ENCODE data around the gene MT1G.
"Not testable (repeated sequence)": the region's sequence is repeated elsewhere in the genome, so short reads cannot be mapped to it uniquely, and the experiment has no call there.

Gene MT1G

DNA sequence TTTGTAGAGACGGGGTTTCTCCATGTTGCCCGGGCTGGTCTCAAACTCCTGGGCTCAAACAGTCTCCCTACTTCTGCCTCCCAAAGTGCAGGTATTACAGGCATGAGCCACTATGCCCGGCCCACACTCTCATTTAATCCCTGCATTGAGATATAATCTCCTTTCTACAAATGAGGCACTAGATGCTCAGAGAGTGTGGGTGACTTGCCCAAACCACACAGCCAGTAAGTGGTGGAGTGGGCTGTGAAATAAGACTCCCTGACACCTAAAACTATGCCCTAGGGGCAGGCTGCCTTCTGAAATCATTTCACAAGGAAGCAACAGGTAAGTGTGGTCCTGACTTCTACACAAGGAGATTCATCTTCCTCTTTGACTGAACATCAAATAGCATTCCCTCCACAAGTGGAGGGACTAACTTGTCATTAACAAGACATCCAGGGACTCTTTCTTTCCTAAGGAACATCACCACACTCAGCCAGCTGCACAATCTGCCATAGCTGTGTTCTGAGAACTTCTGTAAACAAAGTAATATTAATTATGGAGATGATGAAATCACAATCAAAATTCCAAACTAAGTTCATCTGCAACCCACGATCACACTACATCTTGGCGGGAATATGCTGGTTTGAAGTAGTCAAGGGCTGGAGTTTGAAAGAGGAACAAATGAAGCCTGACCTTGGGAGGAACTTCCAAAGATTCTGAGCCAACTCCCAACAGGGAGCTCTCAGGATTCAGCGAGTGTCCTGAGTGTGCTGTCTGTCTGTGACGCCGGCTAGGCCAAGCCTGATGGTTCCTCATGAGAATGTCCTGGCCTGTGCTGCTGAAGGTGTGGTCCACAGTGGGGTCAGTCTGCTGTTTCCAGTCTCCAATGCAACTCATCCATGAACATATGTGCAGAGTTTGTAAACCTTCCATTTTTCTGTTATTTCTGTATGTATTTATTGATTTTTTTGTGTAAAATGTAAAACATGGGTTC is 2.3 kb downstream of the MT1G start:
- not testable (repeated sequence) for DNase-seq (ENCODE audit: low read depth)

DNA sequence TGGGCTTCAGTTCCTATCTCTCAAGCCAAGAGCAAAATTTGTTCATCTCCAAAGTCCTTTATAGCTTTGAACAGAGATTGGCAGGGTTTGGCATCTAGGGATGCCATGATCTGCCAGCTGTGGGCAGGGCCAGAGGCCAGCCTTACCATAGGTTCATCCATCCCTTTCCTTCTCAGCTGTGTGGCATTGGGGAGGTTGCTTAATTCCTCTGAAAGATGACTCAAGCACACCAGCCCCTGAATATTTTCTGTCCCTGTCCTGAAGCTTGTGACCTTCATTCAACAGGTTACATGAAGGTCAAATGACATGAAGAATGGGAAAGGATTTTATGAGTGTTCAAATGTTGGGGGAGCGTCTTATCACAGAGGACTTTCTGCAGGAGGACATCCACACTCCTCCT is 3.4 kb downstream of the MT1G start:
- no peak for DNase-seq (ENCODE audit: low read depth)

DNA sequence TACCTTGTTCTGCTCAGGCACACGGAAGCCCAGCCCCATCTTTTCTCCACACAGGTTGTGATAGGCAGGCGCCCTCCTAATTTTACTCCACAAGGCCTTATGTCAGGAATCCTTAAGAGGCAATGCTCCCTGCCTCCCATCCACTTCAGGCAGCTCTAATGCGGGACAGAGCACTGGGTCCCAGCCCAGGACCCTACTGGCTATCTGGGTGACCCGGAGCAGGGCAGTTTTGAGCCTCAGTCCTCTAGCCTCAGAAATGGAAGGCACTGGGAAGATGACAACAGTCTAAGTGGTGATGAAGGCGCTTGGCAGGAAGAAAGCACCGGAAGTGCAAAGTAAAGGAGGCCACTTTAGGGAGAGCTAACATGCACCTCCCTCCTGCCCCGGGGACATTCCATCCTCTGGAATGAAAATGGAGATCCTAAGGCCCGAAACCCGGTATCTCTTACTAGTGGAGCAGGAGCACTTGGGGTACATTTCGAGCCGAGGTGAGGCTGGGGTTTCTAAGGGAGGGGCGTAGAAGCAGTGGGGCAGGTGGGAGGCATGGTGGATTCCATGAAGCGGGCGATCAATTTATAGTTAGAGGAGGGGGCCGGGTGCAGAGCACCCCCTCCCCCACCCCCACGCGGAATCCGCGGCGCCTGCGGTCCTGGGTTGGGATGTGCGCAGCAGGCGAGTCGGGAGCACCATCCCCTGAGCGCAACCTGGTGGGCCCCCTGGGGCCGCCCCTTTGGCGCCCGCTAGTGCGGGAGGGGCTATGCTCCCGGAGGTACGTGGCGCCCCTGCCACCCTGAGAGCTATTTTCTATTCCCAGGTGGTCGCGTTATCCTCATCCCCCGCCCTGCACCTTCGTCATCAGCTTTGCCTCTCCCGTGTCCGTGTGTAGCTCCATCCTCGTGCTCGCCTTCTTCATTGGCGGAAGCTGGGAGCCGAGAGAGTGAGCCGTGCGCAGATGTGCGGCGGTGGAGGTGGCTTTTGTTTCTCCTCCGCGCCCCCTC is 5.2 kb downstream of the MT1G start:
- no peak for DNase-seq (ENCODE audit: low read depth)

DNA sequence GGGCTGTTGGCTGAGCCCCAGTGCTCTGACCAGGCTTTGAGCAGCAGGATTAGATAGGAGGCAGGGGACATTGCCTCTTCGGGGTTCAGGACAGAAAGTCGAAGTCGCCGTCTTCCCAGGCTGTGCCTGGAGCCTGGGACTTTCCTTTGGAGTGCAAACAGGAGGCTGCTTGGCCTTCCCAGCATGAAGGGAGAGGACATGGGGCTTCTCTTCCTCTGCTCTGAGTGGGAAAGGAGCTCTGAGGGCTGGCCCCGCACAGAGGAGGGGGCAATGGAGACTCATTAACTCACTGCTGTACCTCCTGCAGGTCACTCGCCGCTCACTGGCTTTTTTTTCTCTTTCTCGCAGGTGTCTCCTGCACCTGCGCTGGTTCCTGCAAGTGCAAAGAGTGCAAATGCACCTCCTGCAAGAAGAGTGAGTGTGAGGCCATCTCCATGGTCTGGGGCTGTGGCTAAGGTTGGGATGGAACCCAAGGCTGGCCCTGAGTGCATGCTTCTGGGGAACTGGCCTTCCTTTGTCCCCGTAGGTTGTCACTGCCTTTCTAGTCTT is 9.5 kb downstream of the MT1G start:
- no peak for DNase-seq (ENCODE audit: low read depth)

DNA sequence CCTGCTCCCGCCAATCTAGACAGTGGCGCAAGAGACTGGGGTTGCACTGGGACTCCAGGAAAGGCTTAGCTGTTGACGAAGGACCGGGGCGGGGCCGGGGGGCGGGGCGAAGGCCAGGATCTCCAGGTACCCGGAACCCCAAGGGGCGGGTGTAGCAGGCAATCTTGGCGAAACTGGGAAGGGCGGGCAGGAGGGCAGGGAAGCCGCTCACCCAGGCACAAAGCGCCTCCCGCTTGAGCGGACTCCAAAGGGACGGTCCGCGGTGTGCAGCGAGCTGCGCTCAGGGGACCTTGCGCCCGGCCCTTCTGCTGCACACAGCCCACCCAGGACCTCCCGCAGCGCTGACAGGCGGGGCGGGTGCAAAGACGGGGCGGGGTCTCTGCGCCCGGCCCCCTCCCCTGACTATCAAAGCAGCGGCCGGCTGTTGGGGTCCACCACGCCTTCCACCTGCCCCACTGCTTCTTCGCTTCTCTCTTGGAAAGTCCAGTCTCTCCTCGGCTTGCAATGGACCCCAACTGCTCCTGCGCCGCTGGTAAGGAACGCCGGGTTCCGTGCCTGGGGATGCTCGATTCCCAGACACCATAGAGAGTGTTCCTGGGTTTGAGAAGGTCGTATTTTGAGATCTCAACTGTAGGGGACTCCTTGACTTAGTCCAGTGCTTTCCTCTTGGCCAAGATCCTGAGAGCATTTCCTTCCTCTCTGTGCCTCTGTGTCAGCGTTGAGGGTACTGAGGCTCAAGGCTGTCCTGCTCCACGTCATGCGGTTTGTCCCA is 10.1 kb downstream of the MT1G start, which contains the start of gene MT1F:
Gene MT1F, plus strand, starts transcription at position 405 of the 772 bp plus-strand sequence. Its CDS starts 100 bp downstream, at position 505.
- peak; percentile 42 for DNase-seq (ENCODE audit: low read depth)

DNA sequence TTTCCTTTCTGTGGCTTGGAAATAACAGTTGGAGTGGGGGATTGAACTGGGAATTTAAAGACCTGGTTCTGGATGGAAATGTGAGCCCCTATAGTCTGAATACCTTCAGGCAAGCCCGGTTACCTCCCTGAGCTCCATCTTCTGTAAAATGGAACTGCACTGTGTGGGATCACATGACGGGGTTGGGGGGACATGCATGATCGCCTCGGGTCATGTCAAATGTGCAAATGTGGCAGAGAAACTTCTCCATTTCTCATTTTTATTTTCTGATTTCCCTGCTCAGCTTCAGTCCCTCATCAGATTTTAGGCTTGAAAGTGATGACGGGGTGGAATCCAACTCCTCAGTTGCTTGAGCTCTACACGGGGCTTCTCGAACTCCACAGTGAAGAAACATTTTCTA is 14.6 kb downstream of the MT1G start:
- no peak for DNase-seq (ENCODE audit: low read depth)

DNA sequence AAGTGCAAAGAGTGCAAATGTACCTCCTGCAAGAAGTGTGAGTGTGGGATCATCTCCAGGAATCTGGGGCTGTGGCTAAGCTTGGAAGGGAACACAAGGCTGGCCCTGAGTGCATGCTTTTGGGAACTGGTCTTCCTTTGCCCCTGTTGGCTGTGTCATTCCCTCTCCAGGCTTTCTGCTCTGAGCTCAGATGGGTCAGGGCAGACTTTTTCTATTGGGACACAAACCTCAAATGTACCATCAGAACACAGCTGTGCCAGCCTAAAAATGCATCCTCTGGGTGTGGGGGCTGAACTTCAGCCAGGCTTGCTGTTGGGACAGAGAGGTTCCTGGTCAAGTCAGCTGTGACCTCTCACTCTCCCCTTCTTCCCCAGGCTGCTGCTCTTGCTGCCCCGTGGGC is 15.3 kb downstream of the MT1G start:
- DNase-seq (ENCODE audit: low read depth): no peak

DNA sequence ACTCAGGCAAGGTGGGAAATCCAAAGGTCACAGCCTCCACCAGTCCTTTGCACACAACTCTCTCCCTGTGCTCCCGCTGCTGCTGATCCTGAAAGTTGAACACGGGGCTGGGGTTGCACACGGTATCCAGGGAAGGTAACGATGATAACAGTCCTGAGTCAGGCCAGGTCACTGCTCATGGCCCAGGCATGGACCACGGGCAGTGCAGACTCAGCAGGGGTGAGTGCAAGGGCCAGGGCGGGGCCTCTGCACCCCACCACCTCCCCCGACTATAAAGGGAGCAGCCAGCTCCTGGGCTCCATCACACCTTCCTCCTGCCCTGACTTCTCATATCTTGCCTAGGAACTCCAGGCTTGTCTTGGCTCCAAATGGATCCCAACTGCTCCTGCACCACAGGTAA is 16.3 kb downstream of the MT1G start, which contains the start of gene MT1B:
Gene MT1B, plus strand, starts transcription at position 301 of the 400 bp plus-strand sequence. Its CDS starts 68 bp downstream, at position 369.
- DNase-seq (ENCODE audit: low read depth): no peak

DNA sequence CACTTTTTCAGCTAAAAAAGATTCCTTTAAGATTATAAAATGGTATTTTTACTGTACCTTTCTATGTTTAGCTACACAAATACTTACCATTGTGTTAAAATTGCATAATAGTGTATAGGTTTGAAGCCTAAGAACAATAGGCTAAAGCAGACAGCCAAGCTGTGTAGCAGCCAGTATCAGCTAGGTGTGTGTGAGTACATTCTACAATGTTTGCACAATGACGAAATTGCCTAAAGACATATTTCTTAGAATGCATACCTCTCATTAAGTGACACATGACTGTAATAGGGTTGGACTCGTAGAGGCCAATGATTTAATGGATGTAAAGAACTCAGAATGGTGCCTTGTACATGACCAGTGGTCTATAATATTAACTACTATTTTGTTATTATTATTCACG is 18.0 kb downstream of the MT1G start:
- DNase-seq (ENCODE audit: low read depth): no peak

DNA sequence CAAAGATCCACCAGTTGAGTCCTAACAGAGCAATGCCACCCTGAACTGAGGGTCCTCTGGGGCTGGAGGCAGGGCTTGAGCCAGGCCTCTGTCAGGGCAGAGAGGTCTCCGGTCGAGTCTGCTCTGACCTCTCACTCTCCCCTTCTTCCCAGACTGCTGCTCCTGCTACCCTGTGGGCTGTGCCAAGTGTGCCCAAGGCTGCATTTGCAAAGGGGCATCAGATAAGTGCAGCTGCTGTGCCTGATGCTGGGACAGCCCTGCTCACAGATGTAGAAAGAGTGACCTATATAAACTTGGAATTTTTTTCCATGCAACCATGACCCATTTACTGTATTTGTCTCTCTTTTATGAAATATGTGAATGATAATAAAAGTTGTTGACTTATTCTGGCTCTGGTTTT is 18.6 kb downstream of the MT1G start:
- DNase-seq (ENCODE audit: low read depth): no peak

DNA sequence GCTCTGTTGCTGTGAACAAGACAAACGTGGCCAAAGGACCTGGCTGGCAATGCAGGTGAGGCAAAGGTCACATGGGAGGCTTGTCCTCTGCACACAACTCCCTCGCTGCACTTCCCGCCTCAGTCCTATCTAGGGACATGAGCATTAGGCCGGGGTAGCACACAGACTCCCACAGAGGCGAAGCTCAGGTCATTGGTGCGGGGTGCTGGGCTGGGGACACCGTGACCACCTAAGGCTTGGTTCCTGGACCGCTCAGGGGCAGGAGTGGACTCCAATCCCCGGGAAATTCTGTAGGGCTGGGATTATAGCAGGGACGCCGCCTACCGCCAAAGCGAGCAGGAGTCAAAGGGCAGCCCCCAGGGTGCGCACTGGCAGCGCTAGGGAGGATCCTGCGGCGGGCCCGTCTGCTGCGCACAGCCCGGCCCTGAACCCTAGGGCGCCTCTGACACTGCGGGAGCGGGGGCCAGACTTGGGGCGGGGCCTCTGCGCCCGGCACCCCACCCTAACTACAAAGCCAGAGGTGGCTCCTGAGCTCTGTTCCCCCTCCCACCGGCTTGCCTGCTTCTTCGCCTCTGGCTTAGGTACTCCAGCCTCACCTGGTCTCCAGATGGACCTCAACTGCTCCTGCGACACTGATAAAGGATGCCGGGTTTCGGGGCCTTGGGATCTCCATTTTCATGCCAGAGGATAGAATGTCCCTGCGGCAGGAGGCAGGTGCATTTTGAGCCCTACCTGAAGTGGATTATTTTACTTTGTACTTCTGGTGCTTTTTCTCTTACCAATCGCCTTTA is 20.0 kb downstream of the MT1G start:
- DNase-seq (ENCODE audit: low read depth): no peak

DNA sequence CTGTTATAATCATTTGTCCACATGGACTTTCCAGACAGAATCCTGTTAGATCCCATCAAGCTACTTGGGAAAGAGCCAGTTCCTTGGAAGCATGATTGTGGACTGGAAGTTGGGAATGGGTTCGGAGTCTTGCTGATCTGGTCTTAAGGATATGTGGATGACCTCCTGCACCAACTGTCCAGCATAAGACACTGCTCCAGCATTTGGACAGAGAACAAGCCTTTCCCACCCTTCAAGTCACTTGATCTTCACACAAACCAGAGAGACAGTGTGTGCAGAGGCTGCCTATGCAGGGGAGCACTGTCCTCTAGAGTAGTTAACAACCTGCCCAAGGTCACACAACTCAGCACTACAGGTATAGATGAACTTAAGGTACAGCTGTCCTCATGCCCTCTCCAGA is 22.0 kb downstream of the MT1G start:
- no peak for DNase-seq (ENCODE audit: low read depth)

DNA sequence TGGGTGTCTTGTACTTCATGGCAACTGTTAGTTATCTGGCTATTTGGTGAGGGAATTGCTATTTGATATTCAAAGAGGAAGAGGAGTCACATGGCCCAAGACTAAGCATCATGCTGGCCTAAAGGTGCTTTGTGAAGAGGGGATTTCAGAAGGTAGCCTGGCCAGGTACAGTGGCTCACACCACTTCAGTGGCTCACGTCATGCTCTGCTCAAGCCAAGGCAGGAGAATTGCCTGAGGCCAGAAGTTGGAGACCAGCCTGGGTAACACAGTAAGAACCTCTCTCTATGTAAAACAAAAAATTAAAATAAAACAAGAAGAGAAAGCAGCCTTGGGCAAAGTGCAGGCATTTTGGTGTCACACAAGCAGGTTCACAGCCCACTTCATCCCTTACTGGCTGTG is 22.6 kb downstream of the MT1G start:
- DNase-seq (ENCODE audit: low read depth): no peak

DNA sequence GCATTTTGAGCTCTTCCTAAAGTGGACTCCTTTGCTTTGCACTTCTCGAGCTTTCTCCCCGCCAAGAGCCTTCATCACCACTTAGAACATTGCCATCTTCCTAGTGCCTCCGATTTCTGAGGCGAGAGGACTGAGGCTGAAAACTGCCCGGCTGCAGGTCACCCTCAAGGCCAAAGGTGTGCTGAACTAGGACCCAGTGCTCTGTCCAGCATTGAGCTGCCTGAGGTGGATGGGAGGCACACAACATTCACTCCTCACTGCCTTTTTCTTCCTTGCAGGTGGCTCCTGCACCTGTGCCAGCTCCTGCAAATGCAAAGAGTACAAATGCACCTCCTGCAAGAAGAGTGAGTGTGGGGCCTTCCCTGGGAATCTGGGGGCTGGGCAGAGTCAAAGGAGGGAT is 24.0 kb downstream of the MT1G start:
- no peak for DNase-seq (ENCODE audit: low read depth)

DNA sequence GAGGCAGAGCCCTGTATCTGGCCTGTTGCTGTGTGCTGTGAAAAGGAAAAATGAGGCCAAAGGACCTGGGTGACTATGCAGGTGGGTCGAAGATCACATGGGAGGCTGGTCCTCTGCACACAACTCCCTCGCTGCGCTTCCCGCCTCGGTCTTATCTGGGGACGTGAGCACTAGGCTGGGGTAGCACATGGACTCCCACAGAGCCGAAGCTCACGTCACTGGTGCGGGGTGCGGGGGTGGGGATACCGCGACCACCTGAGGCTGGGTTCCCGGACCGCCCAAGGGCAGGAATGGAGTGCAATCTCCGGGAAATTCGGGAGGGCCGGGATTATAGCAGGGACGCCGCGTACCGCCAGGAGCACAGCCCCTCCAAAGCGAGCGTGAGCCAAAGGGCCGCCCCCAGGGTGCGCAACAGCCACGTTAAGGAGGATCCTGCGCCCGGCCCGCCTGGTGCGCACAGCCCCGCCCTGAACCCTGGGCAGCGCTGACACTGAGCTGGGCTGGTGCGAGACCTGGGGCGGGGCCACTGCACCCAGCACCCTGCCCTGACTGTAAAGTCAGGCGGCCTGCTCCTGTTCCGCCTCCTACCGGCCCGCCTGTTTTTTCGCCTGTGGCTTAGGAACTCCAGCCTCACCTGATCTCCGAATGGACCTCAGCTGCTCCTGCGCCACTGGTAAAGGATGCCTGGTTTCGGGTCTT is 24.6 kb downstream of the MT1G start:
- DNase-seq (ENCODE audit: low read depth): peak; percentile 58

DNA sequence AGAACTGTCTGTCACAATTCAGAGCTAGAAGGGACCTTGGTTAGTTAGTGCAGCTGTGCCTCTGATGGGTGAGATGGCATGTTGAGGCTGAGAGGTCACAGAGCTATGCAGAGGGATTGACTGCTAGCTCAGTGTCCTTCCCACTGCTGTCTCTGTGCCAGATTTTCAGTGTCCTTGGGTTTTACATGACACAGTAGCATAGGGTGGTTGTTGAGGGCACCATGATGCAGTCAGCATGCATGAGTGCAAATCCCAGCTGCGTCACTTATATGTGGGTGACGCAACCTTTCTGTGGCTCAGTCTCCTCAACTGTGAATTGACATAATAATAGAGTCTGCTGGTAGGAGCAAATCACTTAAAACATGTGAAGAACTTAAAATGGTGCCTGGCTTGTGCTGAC is 26.7 kb downstream of the MT1G start:
- DNase-seq (ENCODE audit: low read depth): no peak

DNA sequence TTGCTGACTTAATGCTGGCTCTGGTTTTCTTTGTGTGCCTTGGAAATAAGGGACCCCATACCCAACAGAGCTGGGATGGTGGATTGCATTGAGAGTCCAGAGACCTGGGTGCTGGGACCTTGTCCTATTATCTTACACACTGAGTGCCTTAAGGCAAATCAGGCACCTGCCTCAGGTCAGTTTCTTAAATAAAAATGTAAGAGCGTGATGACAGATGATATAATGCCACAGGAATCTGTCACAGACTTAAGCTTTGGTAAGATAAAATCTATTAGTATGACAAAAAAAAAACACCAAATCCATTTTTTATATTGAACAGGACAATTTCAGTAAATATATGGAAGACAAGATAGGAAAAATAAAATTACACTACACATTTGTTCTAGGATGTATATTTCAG is 27.8 kb downstream of the MT1G start:
- no peak for DNase-seq (ENCODE audit: low read depth)

DNA sequence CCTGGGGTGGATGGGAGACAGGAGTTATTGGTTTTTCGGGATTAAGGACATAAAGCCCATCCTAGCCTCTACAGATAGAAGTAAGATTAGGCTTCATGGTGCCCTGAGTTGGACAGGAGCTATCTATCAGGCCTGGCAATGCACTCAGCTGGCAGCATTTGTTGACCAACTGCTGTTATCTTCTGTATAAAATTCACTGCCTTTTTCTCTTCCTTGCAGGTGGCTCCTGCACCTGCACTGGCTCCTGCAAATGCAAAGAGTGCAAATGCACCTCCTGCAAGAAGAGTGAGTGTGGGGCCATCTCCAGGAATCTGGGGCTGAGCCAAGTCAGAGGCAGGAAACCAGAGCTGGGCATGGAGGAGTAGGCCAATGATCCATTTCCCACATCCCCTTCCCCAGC is 28.8 kb downstream of the MT1G start:
- no peak for DNase-seq (ENCODE audit: low read depth)

DNA sequence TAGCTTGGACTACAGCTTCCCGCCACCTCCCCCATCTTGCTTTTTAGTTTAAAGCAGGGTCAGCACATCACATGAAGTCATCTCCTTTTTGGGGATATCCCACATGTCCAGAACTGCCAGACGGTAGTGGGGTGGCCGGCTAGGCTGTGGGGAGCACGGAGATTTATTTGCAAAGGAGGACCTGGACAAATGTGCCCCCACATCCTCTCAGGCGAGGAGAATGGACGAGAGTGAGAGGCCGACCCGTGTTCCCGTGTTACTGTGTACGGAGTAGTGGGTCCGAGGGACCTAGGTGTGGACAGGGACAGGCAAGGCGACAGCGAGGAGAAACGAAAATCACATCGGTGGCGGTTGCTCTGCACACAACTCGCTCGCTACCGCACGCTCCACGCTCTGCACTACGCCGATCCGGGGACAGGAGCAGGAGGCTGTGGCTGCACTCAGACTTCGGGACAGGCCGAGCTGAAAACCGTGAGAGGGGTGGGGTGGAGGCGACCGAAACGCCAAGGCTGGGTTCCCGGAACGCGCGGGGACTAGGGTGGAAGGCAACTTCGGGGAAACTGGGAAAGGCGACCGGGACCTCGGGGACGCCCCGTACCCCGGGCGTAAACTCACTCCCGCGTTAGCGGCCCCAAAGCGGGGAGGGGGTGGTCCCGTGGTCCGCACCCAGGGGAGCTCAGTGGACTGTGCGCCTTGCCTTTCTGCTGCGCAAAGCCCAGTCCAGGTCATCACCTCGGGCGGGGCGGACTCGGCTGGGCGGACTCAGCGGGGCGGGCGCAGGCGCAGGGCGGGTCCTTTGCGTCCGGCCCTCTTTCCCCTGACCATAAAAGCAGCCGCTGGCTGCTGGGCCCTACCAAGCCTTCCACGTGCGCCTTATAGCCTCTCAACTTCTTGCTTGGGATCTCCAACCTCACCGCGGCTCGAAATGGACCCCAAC is 29.8 kb downstream of the MT1G start, which contains the start of gene MT1A:
Gene MT1A, plus strand, starts transcription at position 853 of the 937 bp plus-strand sequence. Its CDS starts 73 bp downstream, at position 926.
- DNase-seq (ENCODE audit: low read depth): no peak
